ENCODE data around the gene DDHD1.

DDHD1 gene

DNA sequence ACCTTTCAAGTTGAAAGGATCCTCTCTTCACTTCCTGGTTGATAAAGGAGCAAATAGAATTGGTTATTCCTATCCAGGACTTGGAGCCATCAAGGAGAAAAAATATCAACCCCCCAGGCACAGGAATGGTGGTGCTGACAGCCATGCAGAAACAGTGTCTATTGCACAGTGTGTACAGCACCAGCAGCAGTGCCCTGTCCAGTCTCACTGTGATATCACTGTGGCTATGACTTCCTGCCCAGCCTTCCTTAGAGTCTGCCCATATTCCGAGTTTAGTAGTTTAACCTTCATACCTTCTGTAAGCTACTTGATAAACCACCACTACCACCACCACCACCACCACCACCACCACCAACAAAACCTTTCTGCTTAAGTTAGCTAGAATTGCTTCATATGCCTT, 157.1 kb downstream of the DDHD1 start:
- TF ChIP-seq ZNF843 (tag by site-specific recombination; IDR thresholded peaks at IDR 0.05) (no peak), ZNF529 (tag by site-specific recombination; IDR thresholded peaks at IDR 0.05; ENCODE audit: insufficient replicate concordance) (no peak), ZNF561 (tag by site-specific recombination; IDR thresholded peaks at IDR 0.05; ENCODE audit: borderline replicate concordance) (no peak), ZNF112 (tag by site-specific recombination; IDR thresholded peaks at IDR 0.05) (no peak), KLF7 (tag by site-specific recombination; IDR thresholded peaks at IDR 0.05; ENCODE audit: borderline replicate concordance) (no peak), ZNF664 (tag by site-specific recombination; IDR thresholded peaks at IDR 0.05) (no peak), ZNF596 (tag by site-specific recombination; IDR thresholded peaks at IDR 0.05) (no peak), ZNF311 (tag by site-specific recombination; IDR thresholded peaks at IDR 0.05; ENCODE audit: borderline replicate concordance) (no peak), ZNF248 (tag by site-specific recombination; IDR thresholded peaks at IDR 0.05) (no peak), ZBTB8A (tag by site-specific recombination; IDR thresholded peaks at IDR 0.05) (no peak), ZNF121 (tag by site-specific recombination; IDR thresholded peaks at IDR 0.05) (no peak), KLF9 (tag by site-specific recombination; IDR thresholded peaks at IDR 0.05; ENCODE audit: low read depth) (no peak), ZNF202 (tag by site-specific recombination; IDR thresholded peaks at IDR 0.05; ENCODE audit: borderline replicate concordance) (no peak), ZBTB17 (tag by site-specific recombination; IDR thresholded peaks at IDR 0.05) (no peak), ZNF747 (tag by site-specific recombination; IDR thresholded peaks at IDR 0.05) (no peak), ZNF501 (tag by site-specific recombination; IDR thresholded peaks at IDR 0.05) (no peak), GLIS2 (tag by site-specific recombination; IDR thresholded peaks at IDR 0.05) (no peak)
- TF ChIP-seq, protein P1, sequence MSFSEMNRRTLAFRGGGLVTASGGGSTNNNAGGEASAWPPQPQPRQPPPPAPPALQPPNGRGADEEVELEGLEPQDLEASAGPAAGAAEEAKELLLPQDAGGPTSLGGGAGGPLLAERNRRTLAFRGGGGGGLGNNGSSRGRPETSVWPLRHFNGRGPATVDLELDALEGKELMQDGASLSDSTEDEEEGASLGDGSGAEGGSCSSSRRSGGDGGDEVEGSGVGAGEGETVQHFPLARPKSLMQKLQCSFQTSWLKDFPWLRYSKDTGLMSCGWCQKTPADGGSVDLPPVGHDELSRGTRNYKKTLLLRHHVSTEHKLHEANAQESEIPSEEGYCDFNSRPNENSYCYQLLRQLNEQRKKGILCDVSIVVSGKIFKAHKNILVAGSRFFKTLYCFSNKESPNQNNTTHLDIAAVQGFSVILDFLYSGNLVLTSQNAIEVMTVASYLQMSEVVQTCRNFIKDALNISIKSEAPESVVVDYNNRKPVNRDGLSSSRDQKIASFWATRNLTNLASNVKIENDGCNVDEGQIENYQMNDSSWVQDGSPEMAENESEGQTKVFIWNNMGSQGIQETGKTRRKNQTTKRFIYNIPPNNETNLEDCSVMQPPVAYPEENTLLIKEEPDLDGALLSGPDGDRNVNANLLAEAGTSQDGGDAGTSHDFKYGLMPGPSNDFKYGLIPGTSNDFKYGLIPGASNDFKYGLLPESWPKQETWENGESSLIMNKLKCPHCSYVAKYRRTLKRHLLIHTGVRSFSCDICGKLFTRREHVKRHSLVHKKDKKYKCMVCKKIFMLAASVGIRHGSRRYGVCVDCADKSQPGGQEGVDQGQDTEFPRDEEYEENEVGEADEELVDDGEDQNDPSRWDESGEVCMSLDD (tag by site-specific recombination; IDR thresholded peaks at IDR 0.05), result no peak
- TF ChIP-seq, protein P2, sequence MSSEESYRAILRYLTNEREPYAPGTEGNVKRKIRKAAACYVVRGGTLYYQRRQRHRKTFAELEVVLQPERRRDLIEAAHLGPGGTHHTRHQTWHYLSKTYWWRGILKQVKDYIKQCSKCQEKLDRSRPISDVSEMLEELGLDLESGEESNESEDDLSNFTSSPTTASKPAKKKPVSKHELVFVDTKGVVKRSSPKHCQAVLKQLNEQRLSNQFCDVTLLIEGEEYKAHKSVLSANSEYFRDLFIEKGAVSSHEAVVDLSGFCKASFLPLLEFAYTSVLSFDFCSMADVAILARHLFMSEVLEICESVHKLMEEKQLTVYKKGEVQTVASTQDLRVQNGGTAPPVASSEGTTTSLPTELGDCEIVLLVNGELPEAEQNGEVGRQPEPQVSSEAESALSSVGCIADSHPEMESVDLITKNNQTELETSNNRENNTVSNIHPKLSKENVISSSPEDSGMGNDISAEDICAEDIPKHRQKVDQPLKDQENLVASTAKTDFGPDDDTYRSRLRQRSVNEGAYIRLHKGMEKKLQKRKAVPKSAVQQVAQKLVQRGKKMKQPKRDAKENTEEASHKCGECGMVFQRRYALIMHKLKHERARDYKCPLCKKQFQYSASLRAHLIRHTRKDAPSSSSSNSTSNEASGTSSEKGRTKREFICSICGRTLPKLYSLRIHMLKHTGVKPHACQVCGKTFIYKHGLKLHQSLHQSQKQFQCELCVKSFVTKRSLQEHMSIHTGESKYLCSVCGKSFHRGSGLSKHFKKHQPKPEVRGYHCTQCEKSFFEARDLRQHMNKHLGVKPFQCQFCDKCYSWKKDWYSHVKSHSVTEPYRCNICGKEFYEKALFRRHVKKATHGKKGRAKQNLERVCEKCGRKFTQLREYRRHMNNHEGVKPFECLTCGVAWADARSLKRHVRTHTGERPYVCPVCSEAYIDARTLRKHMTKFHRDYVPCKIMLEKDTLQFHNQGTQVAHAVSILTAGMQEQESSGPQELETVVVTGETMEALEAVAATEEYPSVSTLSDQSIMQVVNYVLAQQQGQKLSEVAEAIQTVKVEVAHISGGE (tag by site-specific recombination; conservative IDR thresholded peaks at IDR 0.05; ENCODE audit: low read depth), result no peak
- TF ChIP-seq, protein P3, sequence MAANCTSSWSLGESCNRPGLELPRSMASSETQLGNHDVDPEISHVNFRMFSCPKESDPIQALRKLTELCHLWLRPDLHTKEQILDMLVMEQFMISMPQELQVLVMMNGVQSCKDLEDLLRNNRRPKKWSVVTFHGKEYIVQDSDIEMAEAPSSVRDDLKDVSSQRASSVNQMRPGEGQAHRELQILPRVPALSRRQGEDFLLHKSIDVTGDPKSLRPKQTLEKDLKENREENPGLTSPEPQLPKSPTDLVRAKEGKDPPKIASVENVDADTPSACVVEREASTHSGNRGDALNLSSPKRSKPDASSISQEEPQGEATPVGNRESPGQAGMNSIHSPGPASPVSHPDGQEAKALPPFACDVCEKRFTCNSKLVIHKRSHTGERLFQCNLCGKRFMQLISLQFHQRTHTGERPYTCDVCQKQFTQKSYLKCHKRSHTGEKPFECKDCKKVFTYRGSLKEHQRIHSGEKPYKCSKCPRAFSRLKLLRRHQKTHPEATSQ (tag by site-specific recombination; IDR thresholded peaks at IDR 0.05), result no peak
- CTCF ChIA-PET, result no interaction called here
- POLR2A ChIA-PET, result no interaction called here
- no peaks in the 10 kb centered on the region for H3K36me3 ChIP-seq (ENCODE audit: control insufficient read depth in 2 of 2, insufficient read depth in 1 of 2, low read length in 2 of 2)
- no peak overlapping the region for H3K27ac ChIP-seq (ENCODE audit: extremely low read depth, low read depth, low read length)
- no peaks in the 10 kb centered on the region for H3K9me3 ChIP-seq (ENCODE audit: control insufficient read depth, insufficient read depth, low read depth, low read length)
- no peak overlapping the region for H3K4me3 ChIP-seq (ENCODE audit: low read depth, low read length)
- no peaks in the 10 kb centered on the region for H3K4me1 ChIP-seq (ENCODE audit: control insufficient read depth, insufficient read depth, low read length)
